WTC11 (cell line): ENCODE data around the gene SLC4A8. TPM values are rescaled to one million over a fixed set of nuclear protein-coding genes. Genes with fewer than 3 reads are reported as not detected.
A peak's percentile ranks its signal among the peaks of the same experiment; 100 is the strongest.

ENCODE experiments used
- ATAC-seq: fragments of 200-7000 bp; cut with Tn5 transposase; 2 replicates; pipeline ENCODE4 v1.10.0; 2021; ENCODE audit warnings: mild to moderate bottlenecking, moderate library complexity
- CTCF ChIA-PET: fragments of 300-600 bp; sonication (Branson Sonifier 250); formaldehyde crosslinking; loops from one replicate; lab custom pipeline; 2021; ENCODE audit warnings: antibody characterized with exemption; lab: Charles Lee
- POLR2A ChIA-PET: fragments of 350-600 bp; sonication (Branson Sonifier 250); formaldehyde crosslinking; loops from one replicate; lab custom pipeline; 2021; ENCODE audit warnings: antibody characterized with exemption; lab: Charles Lee
- DNase-seq: peaks from one replicate; pipeline ENCODE4 v3.0.0; 2021; ENCODE audit warnings: low spot score
- H3K27ac Mint-ChIP-seq: 2 replicates; pipeline ENCODE4 v1.8.0; 2021; ENCODE audit warnings: mixed read lengths
- H3K27me3 Mint-ChIP-seq: 2 replicates; pipeline ENCODE4 v1.8.0; 2021; ENCODE audit warnings: low read depth, mild to moderate bottlenecking, moderate library complexity, mixed read lengths
- H3K36me3 Mint-ChIP-seq: 2 replicates; pipeline ENCODE4 v1.8.0; 2021; ENCODE audit warnings: mixed read lengths
- H3K4me1 Mint-ChIP-seq: 2 replicates; pipeline ENCODE4 v1.8.0; 2022; ENCODE audit warnings: mixed read lengths
- H3K4me3 Mint-ChIP-seq: 2 replicates; pipeline ENCODE4 v1.8.0; 2021; ENCODE audit warnings: mild to moderate bottlenecking, moderate library complexity, mixed read lengths
- H3K9me3 Mint-ChIP-seq: 2 replicates; pipeline ENCODE4 v1.8.0; 2021; ENCODE audit warnings: mixed read lengths
- ARID4B ChIP-seq: sonication (generic); formaldehyde crosslinking; IDR thresholded peaks from 2 replicates; pipeline ENCODE4 v1.8.0; 2023; ENCODE audit warnings: missing genetic modification reagents, mild to moderate bottlenecking, borderline replicate concordance
- E2F4 ChIP-seq: sonication (generic); formaldehyde crosslinking; IDR thresholded peaks from 2 replicates; pipeline ENCODE4 v1.8.1; 2022; ENCODE audit warnings: low read depth, mild to moderate bottlenecking, moderate library complexity, missing genetic modification reagents, borderline replicate concordance
- EMX1 ChIP-seq: fragments of 250-450 bp; sonication (Bioruptor Pico); IDR thresholded peaks from 2 replicates; pipeline ENCODE4 v1.8.0; 2021; ENCODE audit warnings: mild to moderate bottlenecking
- HMGA2 ChIP-seq: fragments of 250-450 bp; sonication (Bioruptor Pico); IDR thresholded peaks from 2 replicates; pipeline ENCODE4 v1.4.0; 2021; ENCODE audit warnings: mild to moderate bottlenecking, moderate library complexity
- HMGXB4 ChIP-seq: sonication (generic); formaldehyde crosslinking; IDR thresholded peaks from 2 replicates; pipeline ENCODE4 v1.8.1; 2023; ENCODE audit warnings: mild to moderate bottlenecking, moderate library complexity, missing genetic modification reagents
- KAT7 ChIP-seq: sonication (generic); formaldehyde crosslinking; IDR thresholded peaks from 2 replicates; pipeline ENCODE4 v1.8.1; 2023; ENCODE audit warnings: missing genetic modification reagents, mild to moderate bottlenecking, borderline replicate concordance
- NFATC4 ChIP-seq: fragments of 250-450 bp; sonication (Bioruptor Pico); IDR thresholded peaks from 2 replicates; pipeline ENCODE4 v1.9.0; 2021; ENCODE audit warnings: mild to moderate bottlenecking
- RELA ChIP-seq: sonication (generic); formaldehyde crosslinking; IDR thresholded peaks from 2 replicates; pipeline ENCODE4 v1.8.1; 2022; ENCODE audit warnings: missing genetic modification reagents, mild to moderate bottlenecking, borderline replicate concordance
- SMAD3 ChIP-seq: sonication (generic); formaldehyde crosslinking; IDR thresholded peaks from 2 replicates; pipeline ENCODE4 v1.8.0; 2022; ENCODE audit warnings: missing genetic modification reagents, mild to moderate bottlenecking, borderline replicate concordance
- SOX15 ChIP-seq: fragments of 250-450 bp; sonication (Bioruptor Pico); IDR thresholded peaks from 2 replicates; pipeline ENCODE4 v1.9.0; 2021; ENCODE audit warnings: mild to moderate bottlenecking
- TCF7 ChIP-seq: sonication (generic); formaldehyde crosslinking; IDR thresholded peaks from 2 replicates; pipeline ENCODE4 v1.8.0; 2022; ENCODE audit warnings: mild to moderate bottlenecking, low read depth, missing genetic modification reagents, moderate library complexity
- TP53 ChIP-seq: sonication (generic); formaldehyde crosslinking; IDR thresholded peaks from 2 replicates; pipeline ENCODE4 v1.8.1; 2023; ENCODE audit warnings: mild to moderate bottlenecking, missing genetic modification reagents
- ZNF219 ChIP-seq: sonication (generic); formaldehyde crosslinking; IDR thresholded peaks from 2 replicates; pipeline ENCODE4 v1.8.0; 2023; ENCODE audit warnings: missing genetic modification reagents, mild to moderate bottlenecking, borderline replicate concordance
- ZNF263 ChIP-seq: sonication (generic); formaldehyde crosslinking; IDR thresholded peaks from 2 replicates; pipeline ENCODE4 v1.8.1; 2022; ENCODE audit warnings: low read depth, mild to moderate bottlenecking, moderate library complexity, missing genetic modification reagents
- ZNF416 ChIP-seq: fragments of 250-450 bp; sonication (Bioruptor Pico); IDR thresholded peaks from 2 replicates; pipeline ENCODE4 v1.9.0; 2021; ENCODE audit warnings: mild to moderate bottlenecking, inconsistent platforms
- ZNF423 ChIP-seq: fragments of 250-450 bp; sonication (Bioruptor Pico); IDR thresholded peaks from 2 replicates; pipeline ENCODE4 v2.1.2; 2022; ENCODE audit warnings: mild to moderate bottlenecking, moderate library complexity
- ZNF671 ChIP-seq: fragments of 250-450 bp; sonication (Bioruptor Pico); IDR thresholded peaks from 2 replicates; pipeline ENCODE4 v1.8.0; 2021; ENCODE audit warnings: mild to moderate bottlenecking
- total RNA-seq: library from RNA; stranded (reverse); gene quantifications from 3 replicates; pipeline ENCODE4 v1.2.3, GENCODE V29; 2021
- TF ChIP-seq, protein P1 (sequence below): sonication (generic); formaldehyde crosslinking; IDR thresholded peaks from 2 replicates; pipeline ENCODE4 v1.8.1; 2023; ENCODE audit warnings: mild to moderate bottlenecking, missing genetic modification reagents, moderate library complexity
- TF ChIP-seq, protein P2 (sequence below): sonication (generic); formaldehyde crosslinking; IDR thresholded peaks from 2 replicates; pipeline ENCODE4 v1.8.1; 2022; ENCODE audit warnings: missing genetic modification reagents, borderline replicate concordance

Gene SLC4A8
- total RNA-seq, 1 experiment from 2014 or later, result 16.9 TPM

DNA sequence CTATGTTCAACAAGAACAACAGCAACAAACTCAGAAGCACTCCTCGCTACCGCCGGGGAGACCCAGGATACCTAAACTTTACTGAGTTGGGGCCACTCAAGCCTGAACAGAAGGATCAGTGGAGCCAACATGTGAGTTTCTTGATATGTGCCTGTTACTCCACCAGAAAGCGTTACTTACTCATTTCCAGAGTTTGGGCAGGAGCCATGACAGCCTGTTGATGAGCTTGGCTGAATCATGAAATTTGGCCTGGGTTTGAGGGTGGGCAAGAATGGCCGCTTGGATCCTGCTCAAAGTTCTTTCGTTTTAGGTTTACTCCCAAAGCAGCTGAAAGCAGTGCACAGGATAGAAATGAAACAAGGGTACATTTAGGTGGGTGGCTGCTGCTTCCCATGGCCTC is 21.5 kb upstream of the SLC4A8 start:
- no peaks in the 10 kb centered on the region for H3K9me3 Mint-ChIP-seq
- ATAC-seq, result no peak
- ChIA-PET CTCF (interaction anchor here (1.3 kb wide), 1 partner anchor 17 kb away, joined by 4 read pairs; no protein-coding TSS in a partner anchor), POLR2A (no interaction called here)
- no peak for DNase-seq
- H3K27ac Mint-ChIP-seq, result no peak overlapping the region
- TF ChIP-seq ZNF263, result no peak
- TF ChIP-seq HMGXB4 (CRISPR knock-in tag), result no peak
- TF ChIP-seq ZNF219 (CRISPR knock-in tag), result no peak
- no peak for TF ChIP-seq NFATC4 (CRISPR knock-in tag)
- TF ChIP-seq TCF7 (CRISPR knock-in tag), result no peak
- TF ChIP-seq SMAD3 (CRISPR knock-in tag), result no peak
- no peak for TF ChIP-seq ZNF416 (CRISPR knock-in tag)
- no peak for TF ChIP-seq ARID4B (CRISPR knock-in tag)
- TF ChIP-seq ZNF671 (CRISPR knock-in tag), result no peak
- TF ChIP-seq, protein P1, sequence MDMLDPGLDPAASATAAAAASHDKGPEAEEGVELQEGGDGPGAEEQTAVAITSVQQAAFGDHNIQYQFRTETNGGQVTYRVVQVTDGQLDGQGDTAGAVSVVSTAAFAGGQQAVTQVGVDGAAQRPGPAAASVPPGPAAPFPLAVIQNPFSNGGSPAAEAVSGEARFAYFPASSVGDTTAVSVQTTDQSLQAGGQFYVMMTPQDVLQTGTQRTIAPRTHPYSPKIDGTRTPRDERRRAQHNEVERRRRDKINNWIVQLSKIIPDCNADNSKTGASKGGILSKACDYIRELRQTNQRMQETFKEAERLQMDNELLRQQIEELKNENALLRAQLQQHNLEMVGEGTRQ, result no peak
- no peak for TF ChIP-seq KAT7 (CRISPR knock-in tag)
- no peak for TF ChIP-seq TP53
- TF ChIP-seq RELA (CRISPR knock-in tag), result no peak
- TF ChIP-seq ZNF423 (CRISPR knock-in tag), result no peak
- TF ChIP-seq, protein P2, sequence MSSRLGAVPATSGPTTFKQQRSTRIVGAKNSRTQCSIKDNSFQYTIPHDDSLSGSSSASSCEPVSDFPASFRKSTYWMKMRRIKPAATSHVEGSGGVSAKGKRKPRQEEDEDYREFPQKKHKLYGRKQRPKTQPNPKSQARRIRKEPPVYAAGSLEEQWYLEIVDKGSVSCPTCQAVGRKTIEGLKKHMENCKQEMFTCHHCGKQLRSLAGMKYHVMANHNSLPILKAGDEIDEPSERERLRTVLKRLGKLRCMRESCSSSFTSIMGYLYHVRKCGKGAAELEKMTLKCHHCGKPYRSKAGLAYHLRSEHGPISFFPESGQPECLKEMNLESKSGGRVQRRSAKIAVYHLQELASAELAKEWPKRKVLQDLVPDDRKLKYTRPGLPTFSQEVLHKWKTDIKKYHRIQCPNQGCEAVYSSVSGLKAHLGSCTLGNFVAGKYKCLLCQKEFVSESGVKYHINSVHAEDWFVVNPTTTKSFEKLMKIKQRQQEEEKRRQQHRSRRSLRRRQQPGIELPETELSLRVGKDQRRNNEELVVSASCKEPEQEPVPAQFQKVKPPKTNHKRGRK (CRISPR knock-in tag), result no peak
- peaks cover 9% of the 10 kb centered on the region for H3K4me1 Mint-ChIP-seq
- H3K36me3 Mint-ChIP-seq, result no peaks in the 10 kb centered on the region
- no peaks in the 10 kb centered on the region for H3K27me3 Mint-ChIP-seq
- no peak overlapping the region for H3K4me3 Mint-ChIP-seq

DNA sequence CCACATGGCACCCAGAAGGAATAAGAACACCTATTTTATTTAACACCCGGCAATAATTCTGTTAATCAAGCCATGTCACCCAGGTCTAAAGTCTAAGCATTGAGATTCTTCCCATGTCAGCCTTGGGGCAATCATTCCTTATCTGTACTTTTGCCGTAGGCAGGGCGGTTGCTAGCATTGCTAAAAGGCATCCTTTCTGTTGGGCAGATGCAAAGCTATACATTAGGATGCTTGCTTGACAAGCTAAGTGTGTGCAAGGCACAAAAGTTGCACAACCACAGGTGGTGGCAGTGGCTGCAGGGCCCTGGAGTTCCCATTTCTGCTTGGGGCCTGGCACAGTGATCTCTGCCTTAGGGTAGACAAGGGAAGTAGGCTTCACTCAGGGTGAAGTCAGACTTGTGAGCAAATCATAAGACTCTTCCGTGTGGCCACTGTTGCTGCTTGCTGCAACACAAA is 20.9 kb upstream of the SLC4A8 start:
- peaks cover 9% of the 10 kb centered on the region for H3K4me1 Mint-ChIP-seq
- H3K36me3 Mint-ChIP-seq, result no peaks in the 10 kb centered on the region
- POLR2A ChIA-PET, result no interaction called here
- CTCF ChIA-PET, result interaction anchor here (1.3 kb wide), 1 partner anchor 16 kb away, joined by 4 read pairs; no protein-coding TSS in a partner anchor
- H3K4me3 Mint-ChIP-seq, result no peak overlapping the region
- H3K27ac Mint-ChIP-seq, result peak overlapping the region; percentile 43; the same call in 1 of the 2 replicates
- DNase-seq (no peak), ATAC-seq (no peak)
- H3K9me3 Mint-ChIP-seq, result no peaks in the 10 kb centered on the region
- no peaks in the 10 kb centered on the region for H3K27me3 Mint-ChIP-seq
- TF ChIP-seq HMGA2 (no peak), SOX15 (no peak), ARID4B (CRISPR knock-in tag) (no peak), EMX1 (CRISPR knock-in tag) (no peak), E2F4 (CRISPR knock-in tag) (no peak)
- TF ChIP-seq, protein P1, result no peak
